Pancreas (tissue), 10 donors: ENCODE results near the gene LINGO3. TPM values are rescaled to one million over a fixed set of nuclear protein-coding genes. Genes with fewer than 3 reads are reported as not detected.

Source experiments
- ATAC-seq, 4 donors: fragments of 200-7000 bp; cut with Tn5 transposase; one replicate each; pipeline versions ENCODE4 v1.8.0 to v1.9.1; 2020; ENCODE audit warnings: mild to moderate bottlenecking in 4 of 4, moderate library complexity in 4 of 4
- DNase-seq, 6 donors: peaks; one replicate each; pipeline ENCODE4 v3.0.0-alpha.2; 2020
- FAIRE-seq: peaks from 2 replicates; lab custom pipeline; 2012; peaks lifted over from hg19 to GRCh38; lab: Jason Lieb, UNC
- H3K27ac ChIP-seq, 4 donors: fragments of 200-600 bp; sonication (generic); 1 replicate in 3 of 4; 2 replicates in 1 of 4; pipeline versions ENCODE4 v1.5.0 to v1.8.0; 2020
- H3K27me3 ChIP-seq, 4 donors: fragments of 200-600 bp; one replicate each; pipeline ENCODE4 v1.8.0; 2021
- H3K36me3 ChIP-seq, 3 donors: fragments of 200-600 bp; sonication (generic) in 1 of 3; one replicate each; pipeline versions ENCODE4 v1.5.0 to v1.8.0; 2020 to 2021
- H3K4me1 ChIP-seq, 3 donors: fragments of 200-600 bp; one replicate each; pipeline ENCODE4 v1.8.0; 2021
- H3K4me3 ChIP-seq, 4 donors: fragments of 200-600 bp; sonication (generic) in 2 of 4; one replicate each; pipeline versions ENCODE4 v1.5.0 to v1.8.0; 2020 to 2021
- H3K9me3 ChIP-seq, 4 donors: fragments of 200-600 bp; one replicate each; pipeline ENCODE4 v1.8.0; 2021
- WGBS, 2 donors: extraction: QIAGEN DNeasy Blood & Tissue Kit; methylation state at CpG; one replicate each; pipeline ENCODE4 v1.1.7; 2013; 5-methylcytosine and 5-hydroxymethylcytosine counted together
- intact Hi-C, 3 donors: fragments of 100-400 bp; cut with DNase I; formaldehyde crosslinking; loops; one replicate each; pipeline versions ENCODE4 v1.11.1 to v1.14.2; 2022
- polyA plus RNA-seq, 2 donors: library from polyadenylated mRNA; stranded (reverse); fragments of 200-250 nt; gene quantifications; one replicate each; pipeline ENCODE4 v1.2.3, GENCODE V29; 2013
- total RNA-seq, 6 donors: library from RNA; stranded (reverse); fragmentation: NEBNext Ultra II Directional in 4 of 6; extraction: Animal tissue kit (Norgen Biotek cat#: 25700) in 4 of 6; gene quantifications; one replicate each; pipeline versions ENCODE4 v1.2.1 to v1.2.4, GENCODE V29; 2021 to 2023
- TF ChIP-seq, protein P1 (sequence below), 4 donors: fragments of 200-600 bp; sonication (generic) in 3 of 4; IDR thresholded peaks; one replicate each; pipeline versions ENCODE4 v1.5.0 to v1.8.0; 2021; ENCODE audit warnings: antibody characterized with exemption in 4 of 4
- donor health status: healthy with polysubstance abuse.
- donor health status: DM: no; HTN: no; CAD: no; lungs with moderate emphysema.
- donor health status: DM: no; HTN: no; CAD: no.
- donor health status: control.
- donor health status: control.
- donor health status: Bipolar disorder and iron deficiency.
- donor health status: DM: yes; HTN: yes; CAD: no.
- donor health status: DM: no; HTN: no; CAD: no.
- donor health status: DM: no; HTN: no; CAD: no.
- donor health status: DM: yes; HTN: yes; CAD: no.

Gene LINGO3
- total and polyA plus RNA-seq, 8 donors: 0.05 to 1.5 (median 0.16) TPM; not detected in 5

DNA sequence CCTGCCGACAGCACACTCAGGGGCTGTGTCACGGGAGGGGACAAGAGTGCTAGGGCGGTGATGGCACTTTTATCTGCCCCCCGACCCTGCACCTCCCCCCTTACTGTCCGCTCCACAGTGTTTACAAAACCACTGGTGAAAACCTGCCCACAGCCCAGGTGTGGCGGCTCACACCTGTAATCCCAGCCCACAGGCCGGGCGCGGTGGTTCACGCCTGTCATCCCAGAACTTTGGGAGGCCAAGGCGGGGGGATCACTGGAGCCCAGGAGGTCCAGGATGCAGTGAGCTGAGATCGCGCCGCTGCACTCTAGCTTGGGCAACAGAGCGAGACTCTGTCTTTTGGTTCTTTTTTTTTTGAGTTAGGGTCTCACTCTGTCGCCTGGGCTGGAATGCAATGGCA lies 11.8 kb downstream of the LINGO3 start:
- no peak for FAIRE-seq
- peaks cover 0 to 21% (median 0%) of the 10 kb centered on the region in 4 donors for H3K27me3 ChIP-seq
- WGBS, 2 donors: 71 to 80% methylated on average over 16 of the region's 16 CpGs

GRCh38 chr19:2294687-2295335 lies 13.1 kb downstream of the LINGO3 start:
- Histone ChIP-seq H3K9me3 (no peaks in the 10 kb centered on the region), H3K4me1 (peaks cover 0 to 16% (median 6%) of the 10 kb centered on the region in 3 donors), H3K27ac (no peak overlapping the region), H3K4me3 (no peak overlapping the region), H3K27me3 (peaks cover 0 to 33% (median 2%) of the 10 kb centered on the region in 4 donors), H3K36me3 (no peaks in the 10 kb centered on the region)
- no peak for ATAC-seq
- DNase-seq: no peak
- intact Hi-C loops: no loop called here
- WGBS, 2 donors: 25 to 30% methylated on average over 22 to 26 of the region's 26 CpGs
- FAIRE-seq: no peak
- TF ChIP-seq, protein P1, sequence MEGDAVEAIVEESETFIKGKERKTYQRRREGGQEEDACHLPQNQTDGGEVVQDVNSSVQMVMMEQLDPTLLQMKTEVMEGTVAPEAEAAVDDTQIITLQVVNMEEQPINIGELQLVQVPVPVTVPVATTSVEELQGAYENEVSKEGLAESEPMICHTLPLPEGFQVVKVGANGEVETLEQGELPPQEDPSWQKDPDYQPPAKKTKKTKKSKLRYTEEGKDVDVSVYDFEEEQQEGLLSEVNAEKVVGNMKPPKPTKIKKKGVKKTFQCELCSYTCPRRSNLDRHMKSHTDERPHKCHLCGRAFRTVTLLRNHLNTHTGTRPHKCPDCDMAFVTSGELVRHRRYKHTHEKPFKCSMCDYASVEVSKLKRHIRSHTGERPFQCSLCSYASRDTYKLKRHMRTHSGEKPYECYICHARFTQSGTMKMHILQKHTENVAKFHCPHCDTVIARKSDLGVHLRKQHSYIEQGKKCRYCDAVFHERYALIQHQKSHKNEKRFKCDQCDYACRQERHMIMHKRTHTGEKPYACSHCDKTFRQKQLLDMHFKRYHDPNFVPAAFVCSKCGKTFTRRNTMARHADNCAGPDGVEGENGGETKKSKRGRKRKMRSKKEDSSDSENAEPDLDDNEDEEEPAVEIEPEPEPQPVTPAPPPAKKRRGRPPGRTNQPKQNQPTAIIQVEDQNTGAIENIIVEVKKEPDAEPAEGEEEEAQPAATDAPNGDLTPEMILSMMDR (IDR thresholded peaks at IDR 0.05): no peak

More for the DNA sequence above, 11.8 kb downstream of the LINGO3 start:
- Histone ChIP-seq H3K27ac (no peak overlapping the region), H3K4me3 (no peak overlapping the region), H3K9me3 (no peaks in the 10 kb centered on the region), H3K36me3 (no peaks in the 10 kb centered on the region), H3K4me1 (peaks cover 0 to 4% (median 0%) of the 10 kb centered on the region in 3 donors)
- ATAC-seq (no peak), DNase-seq (no peak)
- intact Hi-C loops: no loop called here
- TF ChIP-seq, protein P1 (IDR thresholded peaks at IDR 0.05): no peak

GRCh38 chr19:2291185-2291751 lies 16.7 kb downstream of the LINGO3 start:
- peak; percentile 11 to 25 (median 16) for ATAC-seq
- H3K4me1 ChIP-seq: peaks cover 0 to 16% (median 6%) of the 10 kb centered on the region in 3 donors
- H3K9me3 ChIP-seq: no peaks in the 10 kb centered on the region
- no peak for DNase-seq
- TF ChIP-seq, protein P1 (IDR thresholded peaks at IDR 0.05): no peak
- intact Hi-C loops: no loop called here
- H3K36me3 ChIP-seq: no peaks in the 10 kb centered on the region
- peaks cover 0 to 37% (median 2%) of the 10 kb centered on the region in 4 donors for H3K27me3 ChIP-seq
- FAIRE-seq: no peak
- H3K4me3 ChIP-seq: peak overlapping the region in 2 of 4 donors; percentile 16 to 39
- H3K27ac ChIP-seq: no peak overlapping the region
- 1 to 4% methylated on average over 30 to 67 of the region's 67 CpGs for WGBS, 2 donors

- 2% methylated on average over 69 to 82 of the region's 82 CpGs for WGBS, 2 donors
- Histone ChIP-seq H3K27me3 (peaks cover 0 to 37% (median 2%) of the 10 kb centered on the region in 4 donors), H3K4me3 (peak overlapping the region in 2 of 4 donors; percentile 16 to 39), H3K36me3 (no peaks in the 10 kb centered on the region), H3K4me1 (peaks cover 0 to 16% (median 6%) of the 10 kb centered on the region in 3 donors), H3K27ac (peak overlapping the region in 1 of 4 donors; percentile 47), H3K9me3 (no peaks in the 10 kb centered on the region)
- DNase-seq (no peak), FAIRE-seq (no peak), ATAC-seq (peak in 3 of 4 donors; percentile 28 to 63 (median 37))
- TF ChIP-seq, protein P1 (IDR thresholded peaks at IDR 0.05): no peak
- intact Hi-C loops: no loop called here
Observed at GRCh38 chr19:2290441-2291184, 17.3 kb downstream of the LINGO3 start.
